Hepatocyte (in vitro differentiated cells): ENCODE measurements around the gene PGAP3.

ENCODE experiments used
- EZH2 ChIP-seq: fragments of 200-600 bp; sonication (generic); IDR thresholded peaks from 2 replicates; pipeline ENCODE4 v1.6.1; 2016; ENCODE audit warnings: antibody characterized with exemption, mild to moderate bottlenecking, borderline replicate concordance
- EZH2phosphoT487 ChIP-seq: fragments of 200-600 bp; sonication (generic); IDR thresholded peaks from one replicate; pipeline ENCODE4 v1.6.1; 2018; ENCODE audit warnings: antibody characterized with exemption, mild to moderate bottlenecking, low read depth, moderate library complexity; ENCODE audit not compliant: unreplicated experiment, severe bottlenecking
- TF ChIP-seq, protein P1 (sequence below): fragments of 200-600 bp; sonication (generic); IDR thresholded peaks from 2 replicates; pipeline ENCODE4 v1.5.1; 2016; ENCODE audit warnings: antibody characterized with exemption, mild to moderate bottlenecking; ENCODE audit not compliant: poor library complexity

DNA sequence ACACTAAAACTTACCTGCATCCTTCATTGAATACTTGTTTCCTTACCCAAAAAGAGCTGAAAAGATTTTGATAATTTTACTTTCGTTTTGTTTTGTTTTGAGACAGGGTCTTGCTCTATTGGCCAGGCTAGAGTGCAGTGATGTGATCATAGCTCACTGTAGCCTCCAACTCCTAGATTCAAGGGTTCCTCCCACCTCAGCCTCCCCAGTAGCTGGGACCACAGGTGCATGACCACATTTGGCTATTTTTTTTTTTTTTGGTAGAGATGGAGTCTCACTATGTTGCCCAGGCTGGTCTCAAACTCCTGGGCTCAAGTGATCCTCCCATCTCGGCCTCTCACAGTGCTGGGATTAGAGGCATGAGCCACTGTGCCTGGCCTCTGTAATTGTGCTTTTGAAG lies 32.8 kb downstream of the PGAP3 start:
- TF ChIP-seq, protein P1, sequence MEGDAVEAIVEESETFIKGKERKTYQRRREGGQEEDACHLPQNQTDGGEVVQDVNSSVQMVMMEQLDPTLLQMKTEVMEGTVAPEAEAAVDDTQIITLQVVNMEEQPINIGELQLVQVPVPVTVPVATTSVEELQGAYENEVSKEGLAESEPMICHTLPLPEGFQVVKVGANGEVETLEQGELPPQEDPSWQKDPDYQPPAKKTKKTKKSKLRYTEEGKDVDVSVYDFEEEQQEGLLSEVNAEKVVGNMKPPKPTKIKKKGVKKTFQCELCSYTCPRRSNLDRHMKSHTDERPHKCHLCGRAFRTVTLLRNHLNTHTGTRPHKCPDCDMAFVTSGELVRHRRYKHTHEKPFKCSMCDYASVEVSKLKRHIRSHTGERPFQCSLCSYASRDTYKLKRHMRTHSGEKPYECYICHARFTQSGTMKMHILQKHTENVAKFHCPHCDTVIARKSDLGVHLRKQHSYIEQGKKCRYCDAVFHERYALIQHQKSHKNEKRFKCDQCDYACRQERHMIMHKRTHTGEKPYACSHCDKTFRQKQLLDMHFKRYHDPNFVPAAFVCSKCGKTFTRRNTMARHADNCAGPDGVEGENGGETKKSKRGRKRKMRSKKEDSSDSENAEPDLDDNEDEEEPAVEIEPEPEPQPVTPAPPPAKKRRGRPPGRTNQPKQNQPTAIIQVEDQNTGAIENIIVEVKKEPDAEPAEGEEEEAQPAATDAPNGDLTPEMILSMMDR: no peak
- TF ChIP-seq EZH2phosphoT487: no peak
- TF ChIP-seq EZH2: no peak
